ENCODE measurements around the gene GKN1. TPM values are rescaled to one million over a fixed set of nuclear protein-coding genes. Genes with fewer than 3 reads are reported as not detected.
A peak's percentile ranks its signal among the peaks of the same experiment; 100 is the strongest.

Gene GKN1
- total RNA-seq, 1 experiment from 2014 or later: not detected

GRCh38 chr2:68987021-68987503 is 12.6 kb downstream of the GKN1 start:
- Histone ChIP-seq H3K4me1 (ENCODE audit: insufficient read depth, low read length) (no peaks in the 10 kb centered on the region), H3K23me2 (ENCODE audit: insufficient read length, low read depth, low read length, poor library complexity, severe bottlenecking) (no peaks in the 10 kb centered on the region), H2AFZ (ENCODE audit: low read length) (no peak overlapping the region), H2BK120ac (ENCODE audit: low read depth, low read length, poor library complexity, severe bottlenecking) (no peak overlapping the region), H4K20me1 (ENCODE audit: control insufficient read depth, insufficient read depth, insufficient read length) (no peaks in the 10 kb centered on the region), H3K56ac (ENCODE audit: insufficient read length, low read depth, low read length) (no peak overlapping the region), H3K9ac (ENCODE audit: extremely low read depth, insufficient read length, low read length) (no peak overlapping the region), H2BK12ac (ENCODE audit: insufficient read length, low read depth, low read length) (no peak overlapping the region), H3T11ph (ENCODE audit: low read length) (no peak overlapping the region), H3K79me2 (ENCODE audit: insufficient read depth, low read length) (no peaks in the 10 kb centered on the region), H3K23ac (ENCODE audit: insufficient read length, low read depth, low read length) (no peak overlapping the region), H2BK15ac (ENCODE audit: low read depth, low read length) (no peak overlapping the region), H3K14ac (ENCODE audit: insufficient read depth, low read length) (0 out of 2 replicates have a peak overlapping the region, but pooled peaks have one; percentile 59), H3K18ac (ENCODE audit: insufficient read length, low read depth, low read length) (no peak overlapping the region), H3K27me3 (ENCODE audit: insufficient read depth, low read length) (no peaks in the 10 kb centered on the region), H3K27ac (ENCODE audit: insufficient read length, low read depth, low read length) (no peak overlapping the region), H2BK5ac (ENCODE audit: insufficient read length, low read length) (no peak overlapping the region), H3K79me1 (ENCODE audit: insufficient read depth, low read depth, low read length, poor library complexity, severe bottlenecking) (no peaks in the 10 kb centered on the region), H4K5ac (ENCODE audit: insufficient read length, low read depth, low read length) (no peak overlapping the region), H4K91ac (ENCODE audit: insufficient read length, low read depth, low read length) (no peak overlapping the region), H4K8ac (replicated peaks; ENCODE audit: insufficient read length, low read depth, low read length) (no peak overlapping the region), H3K4me2 (ENCODE audit: insufficient read depth, insufficient read length, low read length) (no peak overlapping the region), H3K4ac (ENCODE audit: low read depth, low read length) (no peak overlapping the region), H2BK20ac (ENCODE audit: low read depth, low read length, poor library complexity, severe bottlenecking) (no peak overlapping the region), H2AK5ac (ENCODE audit: insufficient read length, low read length) (no peak overlapping the region), H3K9me3 (ENCODE audit: control insufficient read depth, low read depth, low read length) (no peaks in the 10 kb centered on the region)
- no peak overlapping the region for H3K4me3 Mint-ChIP-seq
- H3K36me3 Mint-ChIP-seq (ENCODE audit: insufficient read depth in 1 of 3, low read depth in 3 of 3): no peaks in the 10 kb centered on the region
- TF ChIP-seq CTCF (conservative IDR thresholded peaks at IDR 0.05): no peak
- H3K27ac Mint-ChIP-seq: no peak overlapping the region
- H3K9me3 Mint-ChIP-seq: no peaks in the 10 kb centered on the region
- WGBS (ENCODE audit: extremely low coverage, insufficient read length, low lambda C conversion rate): no CpG with 5 or more reads among the region's 5 CpGs
- H3K27me3 Mint-ChIP-seq (ENCODE audit: low read depth): no peaks in the 10 kb centered on the region
- no peaks in the 10 kb centered on the region; a peak in 1 of 4 replicates for H3K4me1 Mint-ChIP-seq
- no peak for DNase-seq
